ENCODE results near the gene ATP5F1C.

GRCh38 chr10:7750222-7750621 lies 37.8 kb upstream of the ATP5F1C start:
- TF ChIP-seq POLR2A (IDR thresholded peaks at IDR 0.05; ENCODE audit: low read depth, low read length) (no peak), POLR2AphosphoS5 (IDR thresholded peaks at IDR 0.05; ENCODE audit: insufficient read depth, low read depth, low read length) (no peak), CTCF (IDR thresholded peaks at IDR 0.05; ENCODE audit: extremely low read depth in 1 of 2, insufficient read depth in 1 of 2, low read depth in 1 of 2, low read length in 2 of 2) (no peak), JUN (IDR thresholded peaks at IDR 0.05; ENCODE audit: borderline replicate concordance, insufficient read depth, insufficient read length, low read depth) (no peak), EZH2 (IDR thresholded peaks at IDR 0.05; ENCODE audit: borderline replicate concordance, low read depth, low read length, severe bottlenecking) (no peak)
